AG08395 (cell line): ENCODE data around the gene RAD51B.

Source experiments
- DNase-seq: peaks from one replicate; pipeline ENCODE4 v3.0.0; 2012; ENCODE audit warnings: mixed read lengths, low spot score

The RAD51B gene

GRCh38 chr14:68594737-68595380, 775.3 kb downstream of the RAD51B start:
- DNase-seq, result no peak

GRCh38 chr14:68596211-68596610, 776.6 kb downstream of the RAD51B start:
- no peak for DNase-seq

GRCh38 chr14:68596701-68597100, 777.1 kb downstream of the RAD51B start:
- DNase-seq, result no peak

GRCh38 chr14:68598089-68598488, 778.5 kb downstream of the RAD51B start:
- no peak for DNase-seq

DNA sequence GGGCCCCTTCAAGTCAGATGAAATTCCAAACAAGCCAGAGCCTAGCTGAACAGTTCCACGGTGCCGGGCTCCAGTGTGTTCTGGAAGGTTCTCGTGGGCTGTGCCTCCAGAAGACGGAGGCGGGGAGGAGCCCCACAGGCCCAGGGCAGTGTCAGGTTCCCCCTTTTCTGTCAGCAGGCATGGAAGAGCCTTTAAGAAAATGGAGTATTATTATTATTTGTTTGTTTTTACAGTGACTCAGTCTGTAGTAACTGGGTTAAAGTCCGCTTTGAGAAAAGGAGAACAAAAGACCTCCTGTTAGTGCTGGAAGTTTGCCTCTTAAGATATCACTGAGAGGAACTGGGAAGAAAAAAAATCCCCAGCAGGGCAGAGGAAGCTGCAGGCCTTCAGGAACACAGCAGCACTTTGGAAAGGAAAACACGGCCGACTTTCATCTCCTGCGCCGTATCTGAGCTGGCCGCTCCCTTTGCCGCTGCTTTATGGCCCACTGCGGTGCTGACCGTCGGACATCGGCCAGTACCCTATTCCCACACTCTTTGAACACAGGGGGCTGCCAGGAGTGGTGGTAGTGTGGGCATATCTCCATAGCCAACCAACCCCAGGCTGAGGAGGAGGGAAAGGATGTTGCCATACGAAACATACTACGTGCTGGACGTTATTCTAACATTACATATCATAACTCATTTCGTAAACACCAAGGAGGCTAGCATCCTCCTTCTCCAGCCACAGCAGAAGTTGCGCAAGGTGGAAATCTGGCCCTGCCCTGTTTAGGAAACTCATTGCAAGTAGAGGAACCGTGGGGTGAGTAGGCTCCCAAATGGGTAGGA, 779.3 kb downstream of the RAD51B start:
- DNase-seq, result peak; percentile 60

GRCh38 chr14:68599896-68600610, 780.5 kb downstream of the RAD51B start:
- no peak for DNase-seq

DNA sequence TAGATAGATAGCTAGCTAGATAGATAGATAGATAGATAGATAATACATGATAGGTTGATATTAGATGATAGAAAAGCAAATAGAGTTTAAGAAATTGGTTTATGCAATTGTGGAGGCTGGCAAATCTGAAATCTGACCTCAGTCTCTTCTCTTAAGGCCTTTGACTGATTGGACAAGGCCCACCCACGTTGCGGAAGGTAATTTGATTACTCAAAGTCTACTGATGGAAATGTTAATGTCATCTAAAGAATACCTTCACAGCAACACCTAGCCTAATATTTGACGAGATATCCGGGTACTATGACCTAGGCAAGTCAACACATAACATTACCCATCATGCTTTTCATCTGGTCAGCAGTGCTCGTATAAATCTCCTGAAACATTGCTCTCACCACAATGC, 782.9 kb downstream of the RAD51B start:
- no peak for DNase-seq

DNA sequence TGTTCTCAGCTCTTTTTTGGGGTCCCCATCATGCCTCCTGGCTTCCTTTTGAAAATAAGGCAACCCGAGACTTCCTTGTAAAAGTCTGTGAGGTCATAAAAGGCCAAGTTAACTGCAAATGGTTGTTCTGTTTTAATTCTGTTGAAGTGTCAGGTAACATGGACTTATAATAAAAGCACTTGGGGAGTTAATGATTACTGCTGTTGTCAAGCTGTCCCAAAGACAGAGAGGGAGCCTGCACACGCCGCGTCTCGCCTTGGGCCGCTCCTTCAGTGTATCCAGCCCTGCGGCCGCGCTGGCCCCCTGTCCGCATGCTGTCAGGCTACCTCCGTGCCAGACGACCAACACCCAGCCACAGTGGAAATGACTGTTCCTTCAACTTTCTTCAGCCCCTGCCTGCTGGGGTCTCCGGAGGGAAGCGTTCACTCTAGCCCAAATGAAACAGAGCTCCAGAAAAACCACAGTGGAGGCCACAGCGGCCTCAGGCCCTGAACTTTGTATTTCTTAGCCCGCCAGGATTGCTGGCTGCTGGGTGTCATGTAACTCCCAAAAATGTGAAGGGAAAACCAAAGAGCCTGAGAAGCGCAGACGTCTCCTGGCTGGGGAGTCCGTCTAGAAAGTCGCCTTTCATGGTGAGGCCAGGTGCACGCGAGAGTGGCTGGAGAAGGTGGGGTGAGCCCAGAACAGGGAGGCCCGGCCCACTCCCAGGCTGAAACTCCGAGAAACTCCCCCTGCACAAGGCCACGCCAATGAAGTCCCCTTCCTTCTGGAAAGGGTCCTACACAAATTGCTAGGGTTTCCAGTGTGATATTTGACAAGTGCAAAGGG, 784.2 kb downstream of the RAD51B start:
- no peak for DNase-seq

GRCh38 chr14:68604361-68604730, 784.8 kb downstream of the RAD51B start:
- no peak for DNase-seq

DNA sequence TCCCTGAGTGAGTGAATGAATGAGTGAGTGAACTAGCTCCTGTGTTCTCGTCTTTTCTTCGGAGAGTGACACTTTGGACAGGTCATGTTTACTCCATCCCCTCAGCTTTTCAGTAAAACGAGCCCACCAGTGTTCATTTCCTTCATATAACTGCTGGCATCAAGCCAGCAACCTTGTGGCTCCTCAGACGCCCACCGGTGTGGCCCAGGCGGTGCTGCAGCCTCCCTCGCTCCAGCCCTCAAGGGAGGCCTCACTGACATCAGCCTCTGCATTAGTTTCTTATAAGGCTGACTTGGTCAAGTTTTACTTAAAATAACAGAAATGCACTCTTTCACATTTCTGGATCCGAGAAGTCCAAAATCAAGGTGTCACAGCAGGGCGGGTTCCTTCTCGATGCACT, 785.2 kb downstream of the RAD51B start:
- DNase-seq, result no peak

- no peak for DNase-seq
These were observed 786.6 kb downstream of the RAD51B start for GRCh38 chr14:68606176-68606575.

DNA sequence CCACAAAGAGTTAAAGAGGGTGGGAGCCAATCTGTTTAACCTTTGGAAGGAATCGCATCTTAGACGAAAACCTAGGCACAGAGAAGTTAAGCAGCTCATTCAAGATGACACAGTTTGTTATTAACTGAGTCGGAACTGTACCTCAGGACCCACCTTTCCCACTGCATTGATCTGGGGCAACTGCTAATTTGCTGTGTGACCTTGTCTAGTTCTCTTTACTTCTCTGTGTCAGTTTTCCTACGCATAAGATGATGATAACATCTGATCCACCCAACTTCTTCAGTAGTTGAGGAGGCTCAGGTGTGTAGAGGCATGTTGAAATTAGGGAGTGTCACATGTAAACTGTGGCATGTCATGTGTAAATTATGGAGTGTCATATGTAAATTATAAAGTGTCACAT, 787.1 kb downstream of the RAD51B start:
- DNase-seq, result no peak

- no peak for DNase-seq
These were observed 787.7 kb downstream of the RAD51B start for GRCh38 chr14:68607081-68607866.

DNA sequence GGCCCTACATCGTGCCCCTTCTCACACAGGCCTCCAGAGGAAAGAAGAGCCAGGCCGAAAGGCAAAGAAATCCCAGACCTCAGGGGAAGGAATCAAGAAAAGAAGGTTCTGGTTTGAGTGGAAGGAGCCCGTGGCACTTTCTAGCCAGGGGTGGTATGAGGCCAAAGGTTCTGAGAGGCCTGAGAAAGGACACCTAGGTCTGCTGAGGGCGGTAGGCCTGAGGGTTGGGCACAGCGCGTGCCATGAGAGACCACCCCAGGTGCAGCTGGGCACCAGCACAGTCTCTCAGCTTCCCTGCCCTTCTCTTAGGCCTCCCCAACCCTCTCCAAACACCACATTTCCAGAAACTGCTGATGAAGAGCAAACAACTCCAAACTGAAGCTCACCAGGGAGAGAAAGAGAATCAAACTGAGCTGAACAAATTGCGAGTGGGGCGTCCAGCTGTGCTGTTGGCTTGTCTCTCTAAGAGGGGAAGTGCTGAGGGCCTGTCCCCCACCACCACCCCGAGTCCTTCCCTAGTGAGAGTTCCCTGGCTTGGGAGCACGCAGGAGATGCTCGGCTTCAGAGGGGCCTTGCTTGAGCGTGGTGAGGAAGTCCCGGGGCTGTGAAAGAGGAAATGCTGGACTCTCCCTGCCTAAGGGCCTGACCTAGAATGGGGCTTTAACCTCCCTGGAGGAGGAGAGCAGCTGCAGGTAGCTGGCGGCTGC, 788.4 kb downstream of the RAD51B start:
- no peak for DNase-seq

DNA sequence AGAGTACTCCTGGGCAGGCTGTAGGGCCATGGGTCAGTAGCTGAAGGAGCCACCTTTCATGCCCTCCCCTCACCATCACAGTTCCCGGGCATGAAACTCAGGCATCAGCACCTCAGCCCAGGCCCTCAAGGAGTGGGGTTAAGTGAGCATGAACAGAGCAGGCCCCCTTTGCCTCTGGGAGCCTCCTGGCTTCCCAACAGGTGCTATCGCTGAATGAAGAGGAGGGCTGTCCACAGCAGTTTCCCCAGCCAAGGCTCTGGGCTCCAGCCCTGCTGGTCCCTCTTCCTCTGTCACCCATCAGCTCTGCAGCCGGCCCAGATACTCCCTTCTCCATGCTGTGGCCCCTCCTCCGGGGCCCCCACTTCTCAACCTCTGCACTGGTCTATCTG, 789.0 kb downstream of the RAD51B start:
- DNase-seq, result no peak

DNA sequence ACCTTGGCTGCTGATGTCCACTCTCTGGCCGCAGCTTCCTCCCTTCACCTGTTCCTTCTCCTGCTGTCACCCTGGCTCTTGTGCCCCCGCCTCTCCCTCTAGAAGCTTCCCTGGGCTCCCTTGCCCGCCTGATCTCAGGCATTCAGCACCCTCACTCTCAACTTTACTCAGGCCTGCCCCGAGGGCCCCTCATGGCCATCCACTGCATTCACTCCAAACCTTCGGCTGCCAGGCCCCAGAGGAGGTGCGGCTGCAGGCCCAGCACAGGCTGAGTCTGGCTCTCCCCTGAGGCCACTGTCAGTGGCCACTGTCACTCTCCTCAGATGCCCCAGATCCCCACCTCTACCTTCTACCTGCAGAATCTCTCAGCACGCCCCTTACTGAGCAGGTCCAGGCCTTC, 789.4 kb downstream of the RAD51B start:
- DNase-seq, result no peak

DNA sequence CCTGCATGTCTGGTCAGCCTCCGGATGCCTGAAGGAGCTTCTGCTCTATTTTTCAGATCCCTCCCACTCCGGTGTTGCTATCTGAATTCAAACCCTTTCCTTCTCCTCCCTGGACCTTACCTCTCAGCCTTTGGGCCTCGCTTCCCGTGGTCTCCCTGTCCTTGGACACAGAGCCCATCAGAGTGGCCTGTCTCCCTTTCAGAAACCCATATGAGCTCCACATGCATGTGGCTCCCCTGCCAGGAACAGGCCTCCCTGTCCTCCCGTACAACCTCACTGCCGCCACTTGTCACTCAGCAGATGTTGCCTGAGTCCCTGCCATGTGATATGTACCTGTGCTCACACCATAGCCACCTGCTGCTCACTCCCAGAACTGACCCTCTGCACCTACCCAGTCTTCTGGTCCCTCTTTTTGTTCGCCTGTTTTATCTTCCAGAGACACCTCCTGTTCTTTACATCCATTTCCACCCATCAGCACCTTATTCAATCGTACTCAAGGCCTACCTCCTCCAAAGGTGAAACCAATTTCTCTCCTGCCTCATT, 790.7 kb downstream of the RAD51B start:
- no peak for DNase-seq

DNA sequence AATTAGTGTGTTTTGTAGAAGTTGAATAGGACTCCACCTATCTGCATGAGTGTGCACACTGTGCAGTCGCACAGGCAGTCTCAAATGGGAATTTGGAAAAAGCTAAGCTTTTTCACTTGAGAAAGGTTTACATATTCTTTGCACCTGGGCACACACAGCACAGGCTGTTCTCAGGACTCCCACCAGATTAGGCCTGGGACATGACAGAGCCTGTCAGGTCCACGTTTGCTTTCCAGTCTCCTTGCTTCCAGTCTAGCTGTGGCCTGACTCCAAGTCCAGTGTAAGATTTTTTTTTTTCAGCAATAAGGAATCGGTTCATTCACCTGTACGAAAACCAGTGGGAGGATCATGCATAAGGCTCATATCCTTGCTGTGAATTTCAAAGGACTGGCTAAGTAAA, 792.0 kb downstream of the RAD51B start:
- DNase-seq, result no peak

DNA sequence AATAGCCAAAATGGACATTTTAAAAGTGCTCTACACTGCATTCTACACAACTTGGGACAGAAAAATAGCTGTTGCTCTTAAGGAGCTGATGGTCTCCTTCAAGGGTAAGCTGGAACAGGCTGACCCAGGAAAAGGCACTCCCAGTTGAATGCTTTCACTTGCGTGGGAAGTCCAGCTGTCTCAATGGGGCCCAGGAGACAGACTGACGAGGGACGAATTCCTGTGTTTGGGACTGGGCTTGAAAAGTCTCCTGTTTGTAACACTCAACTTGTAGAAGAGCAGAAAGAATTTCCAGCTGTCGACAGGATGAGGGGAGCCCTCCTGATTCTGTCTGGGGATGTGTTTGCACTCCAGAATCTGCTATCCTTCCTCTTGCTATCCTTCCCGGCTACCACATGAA, 792.5 kb downstream of the RAD51B start:
- no peak for DNase-seq

DNA sequence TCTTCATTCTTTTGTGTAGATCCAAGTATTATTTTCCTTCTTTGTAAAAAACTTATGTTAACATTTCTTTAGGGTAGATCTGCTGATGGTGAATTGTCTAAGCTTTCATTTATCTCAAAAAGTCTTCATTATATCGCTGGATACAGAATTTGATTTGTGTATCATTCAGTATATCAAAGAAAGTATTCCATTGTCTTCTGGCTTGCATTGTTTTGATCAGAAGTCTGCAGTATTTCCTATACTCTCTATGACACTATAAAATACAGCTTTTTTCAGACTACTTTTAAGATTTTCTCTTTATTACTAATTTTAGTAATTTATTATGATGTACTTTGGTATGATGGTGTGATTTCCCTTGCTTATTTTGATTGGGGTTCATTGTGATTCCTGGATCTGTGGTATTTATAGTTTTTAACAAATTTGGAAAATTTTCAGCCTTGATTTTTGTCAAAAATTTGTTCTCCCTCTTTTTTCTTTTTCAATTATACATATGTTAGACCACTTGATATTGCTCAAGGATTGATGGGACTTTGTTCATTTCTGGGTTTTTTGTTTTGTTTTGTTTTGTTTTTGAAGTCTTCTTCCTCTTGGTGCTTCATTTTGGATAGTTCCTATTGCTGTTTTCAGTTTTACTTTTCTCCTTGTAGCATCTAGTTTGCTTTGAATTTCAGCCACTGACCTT, 796.8 kb downstream of the RAD51B start:
- DNase-seq, result no peak
